ENCODE results near the gene CETN1.

Gene CETN1

DNA sequence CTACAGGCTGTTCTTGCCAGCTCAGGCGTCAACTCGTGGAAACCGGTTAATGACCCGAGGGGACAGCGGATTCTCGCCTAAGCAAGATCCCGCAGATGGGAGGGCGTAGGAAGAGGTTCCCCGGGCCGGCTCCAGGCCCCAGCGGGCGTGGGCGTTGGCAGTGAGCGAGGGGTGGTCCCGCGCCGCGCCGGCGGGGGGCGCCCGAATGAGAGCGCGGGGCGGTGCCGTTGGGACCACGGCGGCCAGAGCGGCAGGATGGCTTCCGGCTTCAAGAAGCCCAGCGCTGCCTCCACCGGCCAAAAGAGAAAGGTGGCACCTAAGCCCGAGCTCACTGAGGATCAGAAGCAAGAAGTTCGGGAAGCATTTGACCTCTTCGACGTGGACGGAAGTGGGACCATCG is at the start of gene CETN1:
CETN1 (plus strand) TSS at position 227 of the 400 bp plus-strand sequence; CDS start at position 256, 29 bp downstream.
- DNase-seq (ENCODE audit: low read depth): no peak

GRCh38 chr18:532018-532417 is 48.2 kb upstream of the CETN1 start:
- DNase-seq (ENCODE audit: low read depth): no peak

DNA sequence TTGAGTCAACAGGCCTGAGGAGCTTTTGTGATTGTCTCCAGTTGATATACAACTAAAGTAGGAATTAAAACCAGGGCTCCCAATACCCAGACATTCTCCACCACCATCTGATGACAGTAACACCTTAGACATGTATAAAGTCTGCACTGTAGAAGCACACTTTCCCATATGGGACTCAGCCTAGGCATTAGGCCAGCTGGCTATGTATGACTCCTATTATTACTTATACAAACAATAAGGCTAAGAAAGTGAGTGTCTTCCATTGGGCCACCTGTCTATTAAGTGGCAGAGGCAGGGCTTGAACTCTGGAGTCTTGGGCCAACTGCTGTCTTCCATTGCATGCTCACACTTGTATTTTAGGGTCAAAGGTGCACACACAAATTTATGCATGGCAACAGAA is 47.5 kb upstream of the CETN1 start:
- no peak for DNase-seq (ENCODE audit: low read depth)

GRCh38 chr18:533995-534601 is 46.1 kb upstream of the CETN1 start:
- DNase-seq (ENCODE audit: low read depth): no peak

DNA sequence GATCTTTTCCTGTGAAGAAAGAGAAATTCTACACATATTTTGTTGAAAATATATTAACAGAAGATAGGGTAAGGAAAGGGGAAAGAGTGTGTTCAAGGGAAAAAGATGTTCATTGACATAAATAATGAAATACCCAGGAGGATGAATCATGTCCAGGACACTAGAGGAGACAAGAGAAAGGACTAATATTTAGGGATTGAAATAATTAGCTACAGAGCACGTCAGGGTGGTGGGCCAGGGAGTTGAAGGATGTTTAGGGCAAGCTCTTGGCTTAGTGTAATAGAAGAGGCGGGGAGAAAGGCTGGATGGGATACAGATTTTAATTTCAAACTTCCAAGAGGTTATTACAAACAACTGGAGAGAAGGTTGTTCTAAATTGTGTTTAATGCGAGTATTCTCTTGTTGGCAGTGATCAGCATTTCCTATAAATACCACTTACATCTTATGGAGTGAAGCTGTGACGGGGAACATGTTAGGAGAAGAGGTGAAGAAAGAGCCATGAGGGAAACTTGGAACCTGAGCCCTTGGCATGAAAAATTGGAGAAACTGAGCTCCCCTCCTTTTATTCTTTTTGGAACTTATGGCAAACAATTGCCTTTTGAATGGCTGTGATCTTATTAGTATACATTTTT is 36.6 kb upstream of the CETN1 start:
- DNase-seq (ENCODE audit: low read depth): no peak

DNA sequence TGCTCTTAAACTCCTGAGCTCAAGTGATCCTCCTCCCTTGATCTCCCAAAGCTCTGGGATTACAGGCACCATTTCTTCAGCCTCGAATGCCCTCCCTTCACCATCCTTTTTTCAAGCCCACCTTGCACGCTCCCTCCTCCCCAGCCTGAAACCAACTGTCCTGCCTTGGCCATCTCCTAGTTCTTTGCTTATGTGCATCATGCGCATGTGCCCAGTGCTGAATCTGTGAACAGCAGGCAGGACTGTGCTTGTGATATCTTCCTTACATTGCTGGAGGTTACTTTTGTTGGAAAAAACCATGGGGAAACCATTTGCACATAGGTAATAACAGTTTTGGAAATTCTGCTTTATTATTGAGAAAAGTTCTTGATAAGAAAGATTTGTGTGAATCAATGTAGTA is 30.2 kb upstream of the CETN1 start:
- no peak for DNase-seq (ENCODE audit: low read depth)

DNA sequence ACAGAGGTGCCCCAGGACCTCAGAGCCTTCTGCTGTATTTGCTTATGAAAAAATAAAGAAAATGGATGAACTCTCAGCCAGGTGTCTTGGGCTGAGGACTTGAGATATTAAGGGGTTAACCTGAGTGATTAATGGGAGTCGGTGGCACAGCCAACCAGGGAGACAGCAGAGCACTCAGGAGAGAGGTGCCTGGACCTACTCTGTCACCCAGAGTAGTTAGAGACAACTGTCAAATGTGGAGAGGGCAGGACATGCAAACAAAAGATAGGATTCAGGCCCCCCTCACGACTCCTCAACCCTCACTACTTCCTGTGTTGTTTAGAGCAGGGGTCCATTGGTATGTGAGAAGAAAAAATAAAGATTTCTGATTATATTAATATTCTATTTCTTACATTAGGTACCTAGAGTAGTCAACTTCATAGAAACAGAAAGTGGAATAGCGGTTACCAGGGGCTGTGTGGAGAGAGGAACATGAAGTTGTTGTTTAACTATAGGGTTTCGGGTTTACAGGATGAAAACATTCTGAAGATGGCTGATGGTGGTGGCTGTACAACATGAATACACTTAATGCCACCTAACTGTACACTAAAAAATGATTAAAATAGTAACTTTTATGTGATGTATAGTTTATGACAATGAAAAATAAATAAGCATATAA is 28.6 kb upstream of the CETN1 start:
- no peak for DNase-seq (ENCODE audit: low read depth)

GRCh38 chr18:555705-556457 is 24.3 kb upstream of the CETN1 start:
- DNase-seq (ENCODE audit: low read depth): no peak

DNA sequence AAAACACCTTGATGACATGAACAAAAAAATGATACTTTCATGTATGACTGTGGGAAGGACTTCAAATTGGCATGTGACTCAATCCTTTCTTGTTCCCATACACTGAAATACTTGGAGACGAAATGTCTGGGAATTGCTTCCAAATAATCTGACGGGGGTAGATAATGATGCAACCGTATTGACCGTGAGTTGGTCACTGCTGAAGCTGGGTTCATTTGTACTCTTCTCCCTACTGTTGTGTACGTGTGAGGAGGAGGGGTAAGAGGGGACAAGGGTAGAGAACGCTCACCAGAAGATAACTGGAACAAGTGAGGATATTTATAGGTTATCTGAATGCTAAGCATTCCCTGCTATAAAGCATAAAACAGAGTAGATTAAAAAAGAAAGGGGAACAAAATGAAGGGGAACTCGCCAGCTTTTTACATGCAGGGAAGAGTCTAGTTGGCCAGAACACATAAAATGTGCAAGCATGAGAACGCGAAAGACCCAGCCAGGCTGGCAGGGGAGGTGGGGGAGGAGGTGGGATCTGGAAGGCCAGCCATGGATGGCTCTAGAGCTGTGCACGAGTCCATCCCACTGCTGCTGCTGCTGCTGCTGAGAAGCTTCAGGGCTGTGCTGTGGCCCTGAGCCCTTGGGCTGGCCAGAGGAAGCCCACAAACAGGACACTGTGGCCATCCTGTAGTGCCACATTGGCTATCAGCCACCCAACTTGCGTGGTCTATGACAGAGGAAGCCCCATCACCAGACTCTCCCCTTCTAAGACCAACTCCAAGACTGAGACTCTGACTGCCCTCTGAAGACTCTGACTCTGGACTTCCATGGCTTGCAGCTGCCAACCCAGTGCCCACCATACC is 15.2 kb upstream of the CETN1 start:
- DNase-seq (ENCODE audit: low read depth): no peak

GRCh38 chr18:565562-566061 is 14.6 kb upstream of the CETN1 start:
- no peak for DNase-seq (ENCODE audit: low read depth)

- no peak for DNase-seq (ENCODE audit: low read depth)
Measured at GRCh38 chr18:567122-567521, 13.1 kb upstream of the CETN1 start.

DNA sequence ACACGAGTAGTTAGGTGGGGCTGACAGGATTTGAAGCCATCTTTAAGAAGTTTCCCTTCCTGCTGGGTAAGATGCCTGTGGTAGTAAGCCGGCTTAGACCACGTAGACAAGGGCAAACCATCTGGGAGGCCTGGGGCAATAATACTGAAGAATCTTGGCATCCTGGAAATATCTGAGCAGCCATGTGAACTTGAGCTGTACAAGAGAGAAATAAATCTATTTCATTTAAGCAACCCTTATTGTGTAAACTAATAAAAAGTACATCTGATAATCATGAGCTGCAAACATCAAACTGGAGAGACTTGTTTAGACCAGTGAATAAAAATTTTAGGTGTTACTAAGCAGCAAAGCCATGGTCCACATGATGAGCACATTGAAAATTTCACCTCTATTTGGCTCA is 11.4 kb upstream of the CETN1 start:
- no peak for DNase-seq (ENCODE audit: low read depth)

- DNase-seq (ENCODE audit: low read depth): no peak
Measured at GRCh38 chr18:570256-570655, 9.9 kb upstream of the CETN1 start.

GRCh38 chr18:570697-571096 is 9.5 kb upstream of the CETN1 start:
- DNase-seq (ENCODE audit: low read depth): no peak

- no peak for DNase-seq (ENCODE audit: low read depth)
Measured at GRCh38 chr18:572091-572830, 7.9 kb upstream of the CETN1 start.

DNA sequence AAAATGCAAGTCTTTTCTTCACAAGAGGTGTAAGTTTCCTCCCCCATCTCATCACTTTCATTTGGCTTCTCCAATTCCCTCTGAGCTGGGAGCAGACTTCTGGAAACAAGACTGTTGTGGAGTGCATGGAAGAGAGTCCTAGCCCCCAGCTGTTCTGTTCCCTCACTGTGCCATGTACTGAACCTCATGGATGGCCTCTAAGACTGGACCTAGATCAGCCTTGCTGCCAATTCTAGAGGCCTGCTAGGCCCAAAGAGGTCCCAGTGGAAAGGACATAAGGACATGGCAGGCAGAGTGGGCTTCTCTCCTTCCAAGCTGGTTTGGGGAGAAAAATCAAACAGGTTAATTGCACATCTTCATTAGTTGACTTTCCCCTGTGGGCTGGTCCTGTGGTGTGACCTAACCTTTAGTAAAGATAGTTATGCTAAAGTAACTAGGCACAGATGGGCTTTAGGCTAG is 7.3 kb upstream of the CETN1 start:
- no peak for DNase-seq (ENCODE audit: low read depth)

DNA sequence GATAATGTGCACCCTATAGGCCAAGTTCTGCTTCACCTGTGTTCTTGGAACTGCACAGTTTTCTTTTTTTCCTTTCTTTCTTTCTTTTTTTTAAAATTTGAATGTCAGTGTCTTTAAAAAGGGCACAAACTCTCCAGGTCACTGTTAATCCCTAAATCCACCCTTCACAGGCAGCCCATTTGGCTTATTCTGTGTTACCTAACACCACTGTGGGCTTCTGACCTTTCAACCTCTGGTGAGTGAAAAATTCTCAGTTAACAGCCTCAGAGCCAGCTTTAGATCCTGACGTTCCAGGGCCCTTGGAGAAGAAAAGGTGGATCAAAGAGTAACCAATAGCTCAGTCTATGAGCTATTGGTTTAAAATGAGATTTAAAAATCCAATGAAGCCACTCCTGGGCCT is 6.8 kb upstream of the CETN1 start:
- no peak for DNase-seq (ENCODE audit: low read depth)

- no peak for DNase-seq (ENCODE audit: low read depth)
Measured at GRCh38 chr18:574149-574860, 5.9 kb upstream of the CETN1 start.

DNA sequence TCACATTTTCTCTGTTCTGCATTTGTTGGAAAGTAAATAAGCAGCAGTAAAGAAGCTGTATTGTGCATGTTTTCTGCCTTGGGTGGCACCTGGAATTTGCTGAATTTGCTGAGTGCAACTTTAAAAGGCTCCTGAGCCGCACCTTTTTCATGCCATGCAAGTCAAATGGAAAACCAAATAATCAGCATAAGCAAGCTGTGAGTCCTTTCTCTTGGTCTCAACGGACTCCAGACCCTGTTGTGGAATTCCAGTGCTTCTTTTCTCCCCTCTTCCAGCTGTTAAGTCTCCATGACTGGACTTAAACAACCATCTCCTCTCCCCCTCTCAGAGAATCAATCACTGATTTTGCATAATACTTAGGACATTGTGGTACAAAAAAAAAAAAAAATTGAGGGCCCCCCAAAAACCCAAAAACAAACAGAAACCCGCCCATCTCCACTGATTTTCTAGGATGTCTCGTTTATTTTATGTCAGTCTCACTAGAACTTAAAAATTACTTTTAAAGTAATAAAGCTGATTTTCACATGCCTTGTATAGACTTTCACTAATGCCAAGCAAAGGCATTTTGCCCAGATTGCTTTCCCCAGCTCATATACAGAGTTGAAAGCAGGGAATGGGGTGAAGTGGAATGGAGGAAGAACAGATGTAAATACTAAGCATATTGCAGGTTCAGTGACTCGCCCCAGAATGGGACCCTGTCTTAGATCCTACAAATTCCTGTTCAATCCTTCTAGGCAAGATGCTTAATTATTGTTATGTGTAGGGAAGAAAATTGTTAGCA is 5.1 kb upstream of the CETN1 start:
- DNase-seq (ENCODE audit: low read depth): no peak

Measured in activated T-cell treated with anti-CD3 and anti-CD28 coated beads for 48 hours (primary cell).